Measurements from ENCODE around the gene THOP1. TPM values are rescaled to one million over a fixed set of nuclear protein-coding genes. Genes with fewer than 3 reads are reported as not detected.
A peak's percentile ranks its signal among the peaks of the same experiment; 100 is the strongest.
"Not testable (repeated sequence)": the region's sequence is repeated elsewhere in the genome, so short reads cannot be mapped to it uniquely, and the experiment has no call there.

Gene THOP1
- total RNA-seq, 1 donor from 2014 or later: 105 TPM

- Mint-ChIP-seq H3K27ac (no peak overlapping the region), H3K36me3 (peaks cover 2% of the 10 kb centered on the region), H3K4me1 (peaks cover 2% of the 10 kb centered on the region), H3K9me3 (peaks cover 2% of the 10 kb centered on the region), H3K27me3 (ENCODE audit: insufficient read depth, low read depth) (peaks cover 6% of the 10 kb centered on the region), H3K4me3 (no peak overlapping the region)
- Histone ChIP-seq H3K9me3 (ENCODE audit: low read depth) (no peaks in the 10 kb centered on the region), H3K36me3 (no peaks in the 10 kb centered on the region), H3K4me2 (no peak overlapping the region), H3K79me2 (ENCODE audit: low read depth) (peaks cover 2% of the 10 kb centered on the region), H3K27ac (no peak overlapping the region), H3K4me1 (no peaks in the 10 kb centered on the region), H2AFZ (replicated peaks) (no peak overlapping the region), H4K20me1 (ENCODE audit: low read depth) (peaks cover 7% of the 10 kb centered on the region), H3F3A (ENCODE audit: low read depth) (no peaks in the 10 kb centered on the region), H3K4me3 (no peak overlapping the region), H3K27me3 (no peaks in the 10 kb centered on the region), H3K9ac (no peak overlapping the region)
- no peak for TF ChIP-seq CTCF (IDR thresholded peaks at IDR 0.05)
- no peak for TF ChIP-seq EZH2 (IDR thresholded peaks at IDR 0.05)
- no peak for TF ChIP-seq EZH2phosphoT487 (IDR thresholded peaks at IDR 0.05)
- DNase-seq (ENCODE audit: low spot score): no peak
These were observed 30.6 kb downstream of the THOP1 start for GRCh38 chr19:2815923-2816322.

- TF ChIP-seq EZH2phosphoT487 (IDR thresholded peaks at IDR 0.05) (no peak), EZH2 (IDR thresholded peaks at IDR 0.05) (no peak), CTCF (IDR thresholded peaks at IDR 0.05) (no peak)
- no peak overlapping the region for H3K27ac Mint-ChIP-seq
- no peak overlapping the region for H3K4me2 ChIP-seq
- no peaks in the 10 kb centered on the region for H3K4me1 ChIP-seq
- H4K20me1 ChIP-seq (ENCODE audit: low read depth): peaks cover 7% of the 10 kb centered on the region
- H3K9me3 ChIP-seq (ENCODE audit: low read depth): no peaks in the 10 kb centered on the region
- H3K4me1 Mint-ChIP-seq: peaks cover 2% of the 10 kb centered on the region
- H3K4me3 ChIP-seq: no peak overlapping the region
- no peak for DNase-seq (ENCODE audit: low spot score)
- H3K79me2 ChIP-seq (ENCODE audit: low read depth): peaks cover 6% of the 10 kb centered on the region
- no peaks in the 10 kb centered on the region for H3K27me3 ChIP-seq
- H3K36me3 Mint-ChIP-seq: peaks cover 2% of the 10 kb centered on the region
- H3K4me3 Mint-ChIP-seq: no peak overlapping the region
- H3K27me3 Mint-ChIP-seq (ENCODE audit: insufficient read depth, low read depth): peaks cover 6% of the 10 kb centered on the region
- no peaks in the 10 kb centered on the region for H3K36me3 ChIP-seq
- no peak overlapping the region for H2AFZ ChIP-seq (replicated peaks)
- H3K9me3 Mint-ChIP-seq: peaks cover 2% of the 10 kb centered on the region
- H3K9ac ChIP-seq: no peak overlapping the region
- no peaks in the 10 kb centered on the region for H3F3A ChIP-seq (ENCODE audit: low read depth)
- no peak overlapping the region for H3K27ac ChIP-seq
These were observed 31.3 kb downstream of the THOP1 start for GRCh38 chr19:2816641-2817040.

GRCh38 chr19:2817237-2817829 is 32.0 kb downstream of the THOP1 start:
- not testable (repeated sequence) for H3K4me1 Mint-ChIP-seq; H3K27me3 ChIP-seq; H3K4me1 ChIP-seq; H3K9me3 Mint-ChIP-seq; H4K20me1 ChIP-seq (ENCODE audit: low read depth); H3K9ac ChIP-seq; H3K36me3 Mint-ChIP-seq; H3K4me2 ChIP-seq; H3K27ac Mint-ChIP-seq; H2AFZ ChIP-seq (replicated peaks); H3K79me2 ChIP-seq (ENCODE audit: low read depth); H3F3A ChIP-seq (ENCODE audit: low read depth); H3K36me3 ChIP-seq; H3K4me3 ChIP-seq; H3K9me3 ChIP-seq (ENCODE audit: low read depth); H3K27ac ChIP-seq; H3K27me3 Mint-ChIP-seq (ENCODE audit: insufficient read depth, low read depth)
- peak; percentile 58 for DNase-seq (ENCODE audit: low spot score)
- H3K4me3 Mint-ChIP-seq: peak overlapping the region; percentile 73

- Histone ChIP-seq H3K27ac (no peak within 1 kb of the TSS), H3F3A (ENCODE audit: low read depth) (no peaks in the 10 kb centered on the region), H3K4me1 (no peaks in the 10 kb centered on the region), H3K27me3 (no peaks in the 10 kb centered on the region), H2AFZ (replicated peaks) (peak within 1 kb of the TSS; percentile 78), H3K4me3 (peak within 1 kb of the TSS; percentile 95), H3K9me3 (ENCODE audit: low read depth) (no peaks in the 10 kb centered on the region), H3K36me3 (no peaks in the 10 kb centered on the region), H3K79me2 (ENCODE audit: low read depth) (peaks cover 6% of the 10 kb centered on the region), H4K20me1 (ENCODE audit: low read depth) (peaks cover 7% of the 10 kb centered on the region), H3K9ac (peak within 1 kb of the TSS; percentile 66), H3K4me2 (peak within 1 kb of the TSS; percentile 100)
- Mint-ChIP-seq H3K4me1 (peaks cover 2% of the 10 kb centered on the region), H3K27ac (no peak within 1 kb of the TSS), H3K9me3 (peaks cover 5% of the 10 kb centered on the region), H3K27me3 (ENCODE audit: insufficient read depth, low read depth) (peaks cover 6% of the 10 kb centered on the region), H3K4me3 (peak within 1 kb of the TSS; percentile 94), H3K36me3 (peaks cover 12% of the 10 kb centered on the region)
- peak; percentile 100 for DNase-seq (ENCODE audit: low spot score)
- TF ChIP-seq EZH2phosphoT487 (IDR thresholded peaks at IDR 0.05): no peak
- TF ChIP-seq CTCF (IDR thresholded peaks at IDR 0.05): peak; percentile 87
These were observed 34.3 kb downstream of the THOP1 start, which contains the start of gene ZNF554 for GRCh38 chr19:2819540-2820111. TSS of gene ZNF554 (plus strand) at chr19:2819868. CDS start at chr19:2820072, 204 bp downstream.

Data from neural progenitor cell (in vitro differentiated cells).